ENCODE results near the gene CLCN4.

Gene CLCN4

GRCh38 chrX:10129229-10129628, 27.5 kb upstream of the CLCN4 start:
- FAIRE-seq (no peak), DNase-seq (ENCODE audit: low spot score) (no peak)

GRCh38 chrX:10130354-10130753, 26.4 kb upstream of the CLCN4 start:
- no peak for FAIRE-seq
- DNase-seq (ENCODE audit: low spot score): no peak

DNA sequence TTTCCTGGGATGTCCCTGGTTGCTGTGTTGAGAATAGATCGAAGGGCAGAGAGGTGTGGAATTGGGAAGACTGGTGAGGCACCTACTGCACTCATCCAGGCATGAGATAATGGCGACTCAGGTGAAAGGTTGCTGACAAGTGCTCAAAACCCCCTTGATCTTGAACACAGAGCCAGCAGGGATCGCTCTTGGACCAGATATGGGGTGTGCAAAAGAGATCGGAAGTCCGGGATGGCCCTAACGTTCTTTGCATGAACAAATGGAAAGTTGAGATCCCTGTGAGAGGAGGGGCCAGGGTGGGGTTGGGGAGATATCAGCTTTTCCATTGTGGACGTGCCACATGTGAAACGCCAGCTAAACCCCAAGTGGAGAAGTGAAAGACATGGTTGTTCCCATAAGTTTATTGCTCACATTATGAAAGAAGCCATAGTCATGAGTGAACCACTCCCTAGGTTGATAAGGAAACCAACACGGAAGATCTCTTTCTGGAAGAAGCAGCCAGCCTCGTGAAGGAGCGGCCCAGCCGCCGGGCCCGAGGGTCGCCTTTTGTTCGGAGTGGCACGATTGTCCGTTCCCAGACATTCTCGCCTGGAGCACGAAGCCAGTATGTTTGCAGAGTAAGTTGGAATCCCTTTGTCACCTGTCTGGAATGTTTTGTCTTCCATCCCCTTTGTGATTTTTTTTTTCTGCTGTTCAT, 22.6 kb upstream of the CLCN4 start:
- no peak for FAIRE-seq
- DNase-seq (ENCODE audit: low spot score): no peak

- DNase-seq (ENCODE audit: low spot score) (no peak), FAIRE-seq (no peak)
These were observed 21.9 kb upstream of the CLCN4 start for GRCh38 chrX:10134921-10135320.

- no peak for FAIRE-seq
These were observed 21.0 kb upstream of the CLCN4 start for GRCh38 chrX:10135561-10136399.

GRCh38 chrX:10138726-10139125, 18.0 kb upstream of the CLCN4 start:
- DNase-seq (ENCODE audit: low spot score): no peak
- FAIRE-seq: no peak

More at GRCh38 chrX:10135561-10136399, 21.0 kb upstream of the CLCN4 start:
- DNase-seq (ENCODE audit: low spot score): no peak

- FAIRE-seq: no peak
- no peak for DNase-seq (ENCODE audit: low spot score)
These were observed 16.5 kb upstream of the CLCN4 start for GRCh38 chrX:10140264-10140663.

GRCh38 chrX:10142041-10142599, 14.7 kb upstream of the CLCN4 start:
- DNase-seq (ENCODE audit: low spot score): no peak
- FAIRE-seq: no peak

GRCh38 chrX:10143071-10143983, 13.4 kb upstream of the CLCN4 start:
- FAIRE-seq (no peak), DNase-seq (ENCODE audit: low spot score) (no peak)

DNA sequence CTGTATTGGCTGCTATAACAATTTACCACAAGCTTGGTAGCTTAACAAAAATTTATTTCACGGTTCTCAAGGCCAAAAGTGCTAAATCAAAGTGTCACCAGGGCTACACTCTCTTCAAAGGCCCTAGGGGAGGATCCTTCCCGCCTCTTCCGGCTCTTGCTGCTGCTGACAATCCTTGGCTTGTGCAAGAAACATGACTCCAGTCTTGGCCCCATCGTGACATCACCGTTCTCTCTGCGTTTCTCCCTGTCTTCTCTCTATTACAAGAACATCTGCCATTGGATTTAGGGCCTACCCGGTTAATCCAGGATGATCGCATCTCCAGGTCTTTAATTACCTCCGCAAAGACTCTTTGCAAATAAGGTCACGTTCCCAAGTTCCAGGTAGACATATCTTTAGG, 10.4 kb upstream of the CLCN4 start:
- no peak for FAIRE-seq
- no peak for DNase-seq (ENCODE audit: low spot score)

- FAIRE-seq: no peak
These were observed 4.7 kb upstream of the CLCN4 start for GRCh38 chrX:10152086-10152485.

DNA sequence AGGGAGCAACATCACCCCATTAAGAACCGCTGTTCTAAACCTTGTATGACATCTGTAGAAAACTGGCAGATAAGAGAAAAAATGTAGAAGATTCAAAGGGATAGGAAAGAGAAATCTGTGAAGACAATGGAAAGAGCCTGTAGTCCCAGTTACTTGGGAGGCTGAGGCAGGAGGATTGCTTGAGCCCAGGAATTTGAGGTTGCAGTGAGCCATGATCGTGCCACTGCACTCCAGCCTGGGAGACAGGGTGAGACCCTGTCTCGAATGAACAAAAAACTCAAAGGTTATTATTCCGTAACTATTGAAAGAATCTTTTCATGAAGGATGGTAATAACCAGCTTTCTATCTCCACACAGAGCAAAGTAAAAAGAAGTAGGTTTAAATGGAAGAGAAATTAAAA, 1.6 kb upstream of the CLCN4 start:
- DNase-seq (ENCODE audit: low spot score) (no peak), FAIRE-seq (no peak)

More at GRCh38 chrX:10152086-10152485, 4.7 kb upstream of the CLCN4 start:
- no peak for DNase-seq (ENCODE audit: low spot score)

DNA sequence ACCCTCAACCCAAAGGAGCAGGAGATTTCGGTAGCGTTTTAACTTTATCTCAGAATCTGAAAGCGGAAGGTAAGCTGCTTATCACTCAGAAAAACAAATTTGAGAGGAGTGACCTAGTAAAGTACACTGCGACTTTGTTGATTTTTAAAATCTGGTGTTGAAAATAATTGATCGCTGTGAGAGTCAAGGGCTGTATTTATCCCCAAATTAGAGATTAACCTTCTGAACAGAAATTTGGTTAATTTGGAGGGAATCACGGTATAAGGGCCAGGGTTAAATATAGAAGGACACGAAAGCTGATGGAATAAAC, 212 bp downstream of the CLCN4 start:
- FAIRE-seq: no peak

DNA sequence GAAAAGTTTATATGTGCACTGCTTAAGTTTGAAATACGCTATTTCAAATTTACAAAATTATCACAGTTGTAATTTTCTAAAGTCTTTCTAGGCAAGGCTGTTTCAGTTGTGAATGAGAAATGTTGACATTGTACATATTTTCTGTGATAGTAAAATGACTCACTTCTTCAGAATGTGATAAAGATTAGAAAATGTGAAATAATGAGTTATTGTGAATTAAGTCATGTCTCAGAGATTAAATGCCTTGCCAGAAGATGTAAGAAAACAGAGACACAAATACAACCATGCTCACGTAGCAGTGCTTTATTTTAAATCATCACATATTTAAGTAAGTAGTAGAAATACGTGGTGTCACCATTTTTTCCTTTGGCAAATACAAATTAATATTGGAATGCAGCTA, 768 bp downstream of the CLCN4 start:
- DNase-seq (ENCODE audit: low spot score) (no peak), FAIRE-seq (no peak)

More for the DNA sequence above, 212 bp downstream of the CLCN4 start:
- no peak for DNase-seq (ENCODE audit: low spot score)

GRCh38 chrX:10158279-10159144, 1.7 kb downstream of the CLCN4 start:
- FAIRE-seq (no peak), DNase-seq (ENCODE audit: low spot score) (peak; percentile 47)

- FAIRE-seq (no peak), DNase-seq (ENCODE audit: low spot score) (no peak)
These were observed 2.3 kb downstream of the CLCN4 start for GRCh38 chrX:10159145-10159468.

- no peak for FAIRE-seq
These were observed 3.4 kb downstream of the CLCN4 start for GRCh38 chrX:10160211-10160610.

DNA sequence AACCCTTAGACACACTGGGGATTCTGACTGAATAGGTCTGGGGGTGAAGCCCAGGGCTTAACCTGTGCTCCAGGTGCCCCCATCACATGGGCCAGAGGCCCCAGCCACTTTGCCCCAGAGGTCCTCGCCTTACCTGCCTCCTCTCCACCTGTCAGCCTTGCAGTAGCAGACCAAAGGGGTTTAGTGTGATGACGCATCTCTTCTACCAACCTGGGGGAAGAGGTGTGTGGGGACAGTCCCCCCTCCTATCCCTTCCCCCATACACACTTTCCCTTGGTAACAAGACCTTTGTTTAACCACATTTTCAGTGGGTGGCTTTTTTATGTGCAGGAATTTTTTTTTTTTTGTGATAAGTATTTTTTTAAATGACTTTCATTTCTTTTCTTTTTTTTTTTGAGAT, 6.3 kb downstream of the CLCN4 start:
- no peak for FAIRE-seq
- DNase-seq (ENCODE audit: low spot score): no peak

More at GRCh38 chrX:10160211-10160610, 3.4 kb downstream of the CLCN4 start:
- no peak for DNase-seq (ENCODE audit: low spot score)

GRCh38 chrX:10164879-10165278, 8.1 kb downstream of the CLCN4 start:
- DNase-seq (ENCODE audit: low spot score): no peak
- FAIRE-seq: no peak

- DNase-seq (ENCODE audit: low spot score) (no peak), FAIRE-seq (no peak)
These were observed 8.9 kb downstream of the CLCN4 start for GRCh38 chrX:10165580-10166247.

All from urothelium cell line (cell line).